Activated T-cell treated with anti-CD3 and anti-CD28 coated beads, Interleukin-2, amount 50 U/mL, for 24 hours (primary cell): ENCODE results near the gene NOXO1.

ENCODE experiments used
- DNase-seq: peaks from one replicate; pipeline ENCODE4 v3.0.0-alpha.2; 2020
- H3K27ac Mint-ChIP-seq: 2 replicates; pipeline ENCODE4 v1.8.0; 2020; ENCODE audit warnings: mild to moderate bottlenecking, mixed read lengths
- H3K27me3 Mint-ChIP-seq: 2 replicates; pipeline ENCODE4 v1.8.0; 2020; ENCODE audit warnings: mixed read lengths
- H3K36me3 Mint-ChIP-seq: 2 replicates; pipeline ENCODE4 v1.8.0; 2020; ENCODE audit warnings: low read depth, mixed read lengths
- H3K4me1 Mint-ChIP-seq: 2 replicates; pipeline ENCODE4 v1.8.0; 2020; ENCODE audit warnings: low read depth, mixed read lengths
- H3K4me3 Mint-ChIP-seq: 2 replicates; pipeline ENCODE4 v1.8.0; 2020; ENCODE audit warnings: mild to moderate bottlenecking, moderate library complexity, mixed read lengths
- H3K9me3 Mint-ChIP-seq: 2 replicates; pipeline ENCODE4 v1.8.0; 2020; ENCODE audit warnings: mixed read lengths

NOXO1 gene

DNA sequence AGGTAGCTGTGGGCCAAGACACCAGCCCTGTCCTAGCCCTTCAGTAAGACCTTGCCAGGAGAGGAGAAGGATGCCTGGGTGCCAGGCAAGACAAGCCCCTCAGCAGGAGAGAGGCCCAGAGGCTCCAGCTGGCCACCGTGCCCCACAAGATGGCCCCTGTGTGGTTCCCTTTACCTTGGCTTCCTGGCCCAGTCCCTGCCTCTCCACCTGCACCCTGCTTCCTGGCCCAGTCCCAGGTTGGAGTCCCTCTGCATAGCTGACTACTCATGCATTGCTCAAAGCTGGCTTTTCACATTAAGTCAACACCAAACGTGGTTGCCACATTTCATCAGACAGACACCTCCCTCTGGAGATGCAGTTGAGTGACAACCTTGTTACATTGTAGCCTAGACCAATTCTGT is 12.5 kb upstream of the NOXO1 start:
- Mint-ChIP-seq H3K27me3 (peaks cover 21% of the 10 kb centered on the region), H3K4me1 (peaks cover 37% of the 10 kb centered on the region), H3K27ac (peak overlapping the region; percentile 51), H3K9me3 (peaks cover 2% of the 10 kb centered on the region), H3K4me3 (no peak overlapping the region), H3K36me3 (peaks cover 34% of the 10 kb centered on the region)
- DNase-seq, result no peak

DNA sequence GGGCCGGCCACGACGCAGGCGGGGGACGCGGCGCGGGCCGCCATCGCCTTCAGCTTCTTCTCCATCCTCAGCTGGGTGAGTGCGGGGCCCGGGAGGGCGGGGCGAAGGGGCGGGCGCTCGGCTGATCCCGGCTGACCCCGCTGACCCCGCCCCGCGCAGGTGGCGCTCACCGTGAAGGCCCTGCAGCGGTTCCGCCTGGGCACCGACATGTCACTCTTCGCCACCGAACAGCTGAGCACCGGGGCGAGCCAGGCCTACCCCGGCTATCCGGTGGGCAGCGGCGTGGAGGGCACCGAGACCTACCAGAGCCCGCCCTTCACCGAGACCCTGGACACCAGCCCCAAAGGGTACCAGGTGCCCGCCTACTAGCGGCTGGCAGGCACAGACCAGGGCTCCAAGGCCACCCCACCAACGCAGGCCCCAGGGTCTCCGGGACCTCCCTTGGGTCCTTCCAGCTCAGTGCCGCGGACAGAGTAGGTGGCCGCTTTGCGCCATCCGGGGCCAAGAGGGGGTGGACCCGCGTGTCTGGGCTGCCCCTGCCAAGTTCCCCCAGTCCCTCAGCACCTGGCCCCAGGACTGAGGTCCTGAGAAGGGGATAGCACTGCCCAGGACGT is 11.5 kb upstream of the NOXO1 start:
- DNase-seq, result no peak
- no peak overlapping the region for H3K4me3 Mint-ChIP-seq
- H3K4me1 Mint-ChIP-seq, result peaks cover 36% of the 10 kb centered on the region
- peaks cover 25% of the 10 kb centered on the region for H3K36me3 Mint-ChIP-seq
- H3K27ac Mint-ChIP-seq, result no peak overlapping the region
- H3K27me3 Mint-ChIP-seq, result peaks cover 28% of the 10 kb centered on the region
- H3K9me3 Mint-ChIP-seq, result peaks cover 2% of the 10 kb centered on the region

DNA sequence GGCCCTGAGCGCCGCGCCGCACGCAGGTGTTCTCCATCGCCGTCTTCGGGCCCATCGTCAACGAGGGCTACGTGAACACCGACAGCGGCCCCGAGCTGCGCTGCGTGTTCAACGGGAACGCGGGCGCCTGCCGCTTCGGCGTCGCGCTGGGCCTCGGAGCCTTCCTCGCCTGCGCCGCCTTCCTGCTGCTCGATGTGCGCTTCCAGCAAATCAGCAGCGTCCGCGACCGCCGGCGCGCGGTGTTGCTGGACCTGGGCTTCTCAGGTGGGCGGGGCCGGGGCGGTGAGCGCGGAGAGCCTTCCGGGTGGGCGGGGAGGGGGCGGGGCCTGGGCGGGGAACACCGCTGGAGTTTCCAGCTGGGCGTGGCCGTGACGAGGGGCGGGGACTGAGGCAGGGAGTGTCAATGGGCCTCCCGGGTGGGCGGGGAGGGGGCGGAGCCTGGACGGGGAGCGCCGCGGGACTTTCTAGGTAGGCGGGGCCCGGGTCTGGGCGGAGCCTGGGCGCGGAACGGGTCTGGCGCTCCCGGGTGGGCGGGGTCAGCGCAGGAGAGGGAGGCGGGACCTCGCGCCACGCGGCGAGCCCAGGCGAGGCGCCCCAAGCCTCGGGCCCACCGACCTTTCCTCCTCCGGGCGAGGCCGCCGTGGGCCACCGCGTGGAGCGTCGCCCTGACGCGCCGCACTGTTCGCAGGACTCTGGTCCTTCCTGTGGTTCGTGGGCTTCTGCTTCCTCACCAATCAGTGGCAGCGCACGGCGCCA is 10.9 kb upstream of the NOXO1 start:
- Mint-ChIP-seq H3K4me3 (peak overlapping the region; percentile 33), H3K9me3 (peaks cover 2% of the 10 kb centered on the region), H3K27ac (peak overlapping the region; percentile 22), H3K4me1 (peaks cover 33% of the 10 kb centered on the region), H3K27me3 (peaks cover 29% of the 10 kb centered on the region), H3K36me3 (peaks cover 18% of the 10 kb centered on the region)
- DNase-seq, result peak; percentile 98

DNA sequence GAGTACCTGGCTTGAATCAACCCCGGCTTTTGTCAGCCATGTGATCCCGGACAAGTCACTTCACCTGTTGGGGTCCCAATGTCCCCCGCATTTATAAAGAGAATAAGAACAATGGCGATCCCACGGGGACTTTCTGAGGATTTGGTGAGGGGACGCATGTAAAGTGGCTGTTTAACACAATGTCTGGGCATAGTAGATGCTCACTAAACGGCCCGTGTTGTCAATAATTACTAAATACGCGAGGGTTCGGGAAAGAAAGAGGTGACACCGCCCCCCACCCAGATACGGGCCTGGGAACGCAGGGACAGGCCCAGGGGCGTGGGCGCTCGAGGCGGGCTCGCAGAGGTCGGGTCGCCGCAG is 10.3 kb upstream of the NOXO1 start:
- peaks cover 18% of the 10 kb centered on the region for H3K36me3 Mint-ChIP-seq
- peaks cover 29% of the 10 kb centered on the region for H3K27me3 Mint-ChIP-seq
- peaks cover 30% of the 10 kb centered on the region for H3K4me1 Mint-ChIP-seq
- peak overlapping the region; percentile 76 for H3K27ac Mint-ChIP-seq
- no peak for DNase-seq
- peak overlapping the region; percentile 63 for H3K4me3 Mint-ChIP-seq
- peaks cover 2% of the 10 kb centered on the region for H3K9me3 Mint-ChIP-seq

DNA sequence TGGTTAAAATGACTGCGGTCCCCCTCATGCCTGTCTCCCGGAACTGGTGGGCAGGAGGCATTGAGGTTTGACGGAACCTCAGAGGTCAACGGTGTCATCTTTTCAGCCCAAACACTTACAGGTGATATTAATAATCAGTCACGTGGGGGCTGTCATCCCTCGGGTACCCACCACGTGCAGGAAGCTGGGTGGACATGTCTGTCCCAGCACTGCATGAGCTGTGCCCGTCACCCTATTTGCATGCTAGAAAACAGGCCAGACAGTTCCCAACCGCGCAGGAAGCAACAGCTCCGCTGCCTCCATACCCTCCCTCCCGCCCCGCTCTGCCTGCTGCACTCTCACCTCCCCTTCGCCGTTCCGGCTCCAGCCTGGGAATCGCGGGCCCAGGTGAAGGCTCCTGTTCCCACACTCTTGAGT is 9.9 kb upstream of the NOXO1 start:
- Mint-ChIP-seq H3K4me1 (peaks cover 27% of the 10 kb centered on the region), H3K9me3 (peaks cover 2% of the 10 kb centered on the region), H3K27me3 (peaks cover 29% of the 10 kb centered on the region), H3K27ac (peak overlapping the region; percentile 76), H3K4me3 (peak overlapping the region; percentile 63), H3K36me3 (peaks cover 18% of the 10 kb centered on the region)
- peak; percentile 65 for DNase-seq

DNA sequence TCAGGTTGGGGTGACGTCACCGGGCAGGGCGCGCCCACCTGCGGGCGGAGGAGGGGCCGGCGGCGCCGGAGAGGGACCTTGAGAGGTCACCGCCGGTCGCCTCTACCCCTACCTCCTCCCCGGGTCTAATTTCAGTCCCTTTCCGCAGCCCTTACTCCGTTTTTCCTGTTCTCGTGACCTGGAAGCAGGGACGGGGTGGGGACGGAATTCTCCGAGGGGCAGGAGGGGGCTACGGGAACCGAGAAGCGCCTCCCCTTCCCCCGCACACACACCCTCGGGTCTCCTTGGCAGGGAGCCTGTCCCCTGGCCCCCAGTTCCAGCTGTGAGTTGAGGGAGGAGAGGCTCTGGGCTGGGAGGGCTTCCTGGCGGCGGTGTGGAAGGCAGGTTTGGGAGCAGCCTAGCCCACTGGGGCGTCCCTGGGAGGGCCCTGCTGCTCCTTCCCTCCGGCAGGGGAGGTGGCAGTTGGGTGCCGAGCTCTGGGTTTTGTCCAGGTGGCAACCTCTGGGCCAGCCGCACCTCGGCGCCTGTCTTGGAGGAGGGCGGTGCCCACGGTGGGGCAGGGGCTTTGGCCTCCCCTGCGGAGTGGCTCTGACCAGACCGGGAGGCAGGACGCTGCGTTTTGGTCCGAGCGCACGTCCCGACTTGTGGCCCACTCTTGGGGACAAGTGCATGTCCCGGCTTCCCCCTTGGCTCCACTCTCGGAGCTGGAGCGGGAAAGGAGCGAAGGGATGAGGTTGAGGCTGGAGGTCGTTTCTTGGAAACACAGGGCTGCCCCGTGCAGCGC is 9.3 kb upstream of the NOXO1 start:
- Mint-ChIP-seq H3K4me1 (peaks cover 27% of the 10 kb centered on the region), H3K27me3 (peaks cover 29% of the 10 kb centered on the region), H3K27ac (peak overlapping the region; percentile 76), H3K4me3 (peak overlapping the region; percentile 63), H3K9me3 (peaks cover 2% of the 10 kb centered on the region), H3K36me3 (peaks cover 21% of the 10 kb centered on the region)
- peak; percentile 57 for DNase-seq

DNA sequence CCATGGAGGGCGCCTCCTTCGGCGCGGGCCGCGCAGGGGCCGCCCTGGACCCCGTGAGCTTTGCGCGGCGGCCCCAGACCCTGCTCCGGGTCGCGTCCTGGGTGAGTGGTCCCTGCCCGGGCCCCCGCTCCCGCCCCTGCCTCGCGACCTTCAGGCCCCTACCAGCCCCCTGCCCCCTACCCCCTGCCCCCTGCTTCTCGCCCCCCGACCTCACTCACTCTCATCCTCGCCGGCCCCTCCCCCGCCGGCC is 8.8 kb upstream of the NOXO1 start:
- Mint-ChIP-seq H3K36me3 (peaks cover 21% of the 10 kb centered on the region), H3K27me3 (peaks cover 29% of the 10 kb centered on the region), H3K4me1 (peaks cover 33% of the 10 kb centered on the region), H3K27ac (no peak overlapping the region), H3K9me3 (peaks cover 2% of the 10 kb centered on the region), H3K4me3 (no peak overlapping the region)
- no peak for DNase-seq

DNA sequence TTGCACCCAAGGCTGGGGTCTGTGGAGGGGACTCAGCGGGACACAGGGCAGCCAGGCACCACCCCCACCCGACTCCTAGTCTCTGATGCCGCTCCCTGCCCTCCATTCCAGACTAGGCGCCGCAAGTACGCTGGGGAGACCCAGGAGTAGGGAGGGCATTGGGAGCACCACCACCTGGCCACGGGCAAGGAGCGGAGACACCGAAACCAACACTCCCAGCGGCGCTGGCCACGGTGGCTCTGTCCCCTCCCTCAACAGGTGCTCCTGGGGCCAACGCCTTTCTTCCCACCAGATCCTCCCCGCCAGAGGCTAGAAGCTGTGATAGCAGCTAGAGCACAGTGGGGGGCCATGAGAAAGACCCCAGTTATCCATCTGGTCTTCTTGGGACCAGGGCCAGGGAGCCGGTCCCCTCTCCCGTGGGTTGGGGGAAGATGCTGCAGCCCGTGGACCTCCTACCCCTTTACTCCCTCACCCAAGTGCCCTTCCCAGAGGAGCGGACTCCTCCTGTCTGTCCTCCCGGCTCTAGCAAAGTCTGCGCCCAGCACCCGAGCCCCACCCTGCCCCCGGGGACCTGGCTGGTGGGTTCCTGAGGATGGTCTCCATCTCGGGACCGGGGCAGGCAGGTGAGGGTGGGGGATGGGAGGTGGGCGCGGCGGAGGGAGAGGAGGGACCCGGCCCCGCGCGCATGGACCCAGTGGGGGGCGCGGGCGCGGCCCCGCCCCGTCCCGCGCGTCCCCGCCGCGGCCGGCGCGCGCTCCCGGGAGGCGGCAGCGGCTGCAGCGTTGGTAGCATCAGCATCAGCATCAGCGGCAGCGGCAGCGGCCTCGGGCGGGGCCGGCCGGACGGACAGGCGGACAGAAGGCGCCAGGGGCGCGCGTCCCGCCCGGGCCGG is 8.2 kb upstream of the NOXO1 start, which contains the start of gene SYNGR3:
TSS of gene SYNGR3 (plus strand) at position 762 of the 892 bp plus-strand sequence. CDS start 133 bp downstream, outside the sequence.
- peaks cover 25% of the 10 kb centered on the region for H3K36me3 Mint-ChIP-seq
- peak within 1 kb of the TSS; percentile 63 for H3K4me3 Mint-ChIP-seq
- H3K9me3 Mint-ChIP-seq, result peaks cover 2% of the 10 kb centered on the region
- no peak for DNase-seq
- peaks cover 29% of the 10 kb centered on the region for H3K27me3 Mint-ChIP-seq
- peaks cover 38% of the 10 kb centered on the region for H3K4me1 Mint-ChIP-seq
- H3K27ac Mint-ChIP-seq, result peak within 1 kb of the TSS; percentile 53

DNA sequence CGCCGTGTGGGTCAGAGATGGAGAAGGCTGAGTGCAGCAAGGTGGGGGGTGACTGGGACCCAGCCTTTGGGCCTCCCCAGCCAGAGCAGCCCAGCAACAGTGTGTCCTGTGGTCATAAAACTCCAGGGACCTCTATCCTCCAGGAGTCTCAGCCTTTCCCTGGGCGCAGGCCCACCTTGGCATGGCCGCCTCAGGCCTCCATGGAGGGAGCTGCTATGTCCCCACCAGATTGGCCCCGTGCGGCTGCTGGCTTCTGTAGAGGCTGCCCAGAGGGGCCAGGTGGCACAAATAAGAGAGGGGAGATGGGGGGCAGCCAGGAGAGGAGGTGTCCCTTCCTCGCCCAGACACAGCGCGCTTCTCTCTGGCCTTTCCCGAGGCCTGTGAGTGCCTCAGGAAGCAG is 5.9 kb upstream of the NOXO1 start:
- H3K36me3 Mint-ChIP-seq, result peaks cover 26% of the 10 kb centered on the region
- H3K27ac Mint-ChIP-seq, result no peak overlapping the region
- peaks cover 40% of the 10 kb centered on the region for H3K27me3 Mint-ChIP-seq
- peaks cover 32% of the 10 kb centered on the region for H3K4me1 Mint-ChIP-seq
- H3K9me3 Mint-ChIP-seq, result no peaks in the 10 kb centered on the region
- no peak overlapping the region for H3K4me3 Mint-ChIP-seq
- DNase-seq, result no peak

DNA sequence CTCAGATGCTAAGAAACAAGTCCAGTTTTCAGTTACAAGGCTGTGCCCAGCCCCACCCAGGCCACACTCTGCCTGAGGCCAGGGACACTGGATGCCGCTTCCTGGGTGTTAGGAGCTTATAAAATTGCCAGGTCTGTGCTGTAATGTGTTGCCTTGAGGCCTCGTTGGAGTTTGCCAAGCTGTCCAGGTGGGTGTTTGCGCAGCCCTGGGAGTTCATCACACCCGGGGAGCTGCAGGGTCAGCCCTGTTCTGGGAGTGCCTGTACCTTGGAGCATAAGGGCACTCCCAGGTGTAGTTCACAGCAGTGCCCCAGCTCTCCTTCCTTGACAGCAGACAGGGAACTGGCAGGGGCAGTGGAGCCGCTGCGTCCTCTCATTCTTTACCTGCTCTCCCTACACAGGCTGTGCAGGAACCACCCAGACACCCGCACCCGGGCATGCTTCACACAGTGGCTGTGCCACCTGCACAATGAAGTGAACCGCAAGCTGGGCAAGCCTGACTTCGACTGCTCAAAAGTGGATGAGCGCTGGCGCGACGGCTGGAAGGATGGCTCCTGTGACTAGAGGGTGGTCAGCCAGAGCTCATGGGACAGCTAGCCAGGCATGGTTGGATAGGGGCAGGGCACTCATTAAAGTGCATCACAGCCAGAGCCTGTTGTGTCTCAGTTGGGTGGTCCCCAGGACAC is 4.3 kb upstream of the NOXO1 start:
- Mint-ChIP-seq H3K27me3 (peaks cover 47% of the 10 kb centered on the region), H3K4me1 (peaks cover 23% of the 10 kb centered on the region), H3K27ac (peak overlapping the region; percentile 68), H3K9me3 (no peaks in the 10 kb centered on the region), H3K4me3 (peak overlapping the region; percentile 88), H3K36me3 (peaks cover 26% of the 10 kb centered on the region)
- DNase-seq, result no peak

DNA sequence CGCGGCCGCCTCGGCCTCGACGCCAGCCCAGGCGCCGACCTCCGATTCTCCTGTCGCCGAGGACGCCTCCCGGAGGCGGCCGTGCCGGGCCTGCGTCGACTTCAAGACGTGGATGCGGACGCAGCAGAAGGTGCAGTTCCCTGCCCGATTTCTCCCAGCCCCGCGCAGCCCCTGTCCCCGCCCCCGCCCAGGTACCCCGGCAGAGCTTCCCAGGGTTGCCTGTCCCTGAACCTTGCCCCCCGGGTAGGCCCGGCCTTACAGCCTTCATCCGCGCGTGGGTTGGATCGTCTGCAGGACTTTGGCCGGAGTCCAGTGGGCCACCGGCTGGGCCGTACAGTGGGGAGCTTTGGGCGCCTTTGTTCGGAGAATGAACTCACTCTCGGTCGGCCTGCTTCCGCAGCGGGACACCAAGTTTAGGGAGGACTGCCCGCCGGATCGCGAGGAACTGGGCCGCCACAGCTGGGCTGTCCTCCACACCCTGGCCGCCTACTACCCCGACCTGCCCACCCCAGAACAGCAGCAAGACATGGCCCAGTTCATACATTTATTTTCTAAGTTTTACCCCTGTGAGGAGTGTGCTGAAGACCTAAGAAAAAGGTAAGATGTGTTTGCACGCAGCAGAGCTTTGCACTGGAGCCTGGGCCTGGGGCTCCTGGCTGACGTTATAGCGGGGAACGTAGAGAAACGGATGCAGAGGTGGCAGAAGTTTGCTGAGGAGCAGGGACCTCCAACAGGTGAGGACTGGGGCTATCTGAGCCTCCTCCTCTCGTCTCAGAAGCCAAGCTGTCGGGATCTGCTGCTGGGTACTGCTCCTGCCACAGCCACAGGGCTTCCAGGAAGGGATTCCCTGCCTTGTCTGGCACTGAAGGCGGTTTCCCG is 3.3 kb upstream of the NOXO1 start:
- peak overlapping the region; percentile 68 for H3K27ac Mint-ChIP-seq

DNA sequence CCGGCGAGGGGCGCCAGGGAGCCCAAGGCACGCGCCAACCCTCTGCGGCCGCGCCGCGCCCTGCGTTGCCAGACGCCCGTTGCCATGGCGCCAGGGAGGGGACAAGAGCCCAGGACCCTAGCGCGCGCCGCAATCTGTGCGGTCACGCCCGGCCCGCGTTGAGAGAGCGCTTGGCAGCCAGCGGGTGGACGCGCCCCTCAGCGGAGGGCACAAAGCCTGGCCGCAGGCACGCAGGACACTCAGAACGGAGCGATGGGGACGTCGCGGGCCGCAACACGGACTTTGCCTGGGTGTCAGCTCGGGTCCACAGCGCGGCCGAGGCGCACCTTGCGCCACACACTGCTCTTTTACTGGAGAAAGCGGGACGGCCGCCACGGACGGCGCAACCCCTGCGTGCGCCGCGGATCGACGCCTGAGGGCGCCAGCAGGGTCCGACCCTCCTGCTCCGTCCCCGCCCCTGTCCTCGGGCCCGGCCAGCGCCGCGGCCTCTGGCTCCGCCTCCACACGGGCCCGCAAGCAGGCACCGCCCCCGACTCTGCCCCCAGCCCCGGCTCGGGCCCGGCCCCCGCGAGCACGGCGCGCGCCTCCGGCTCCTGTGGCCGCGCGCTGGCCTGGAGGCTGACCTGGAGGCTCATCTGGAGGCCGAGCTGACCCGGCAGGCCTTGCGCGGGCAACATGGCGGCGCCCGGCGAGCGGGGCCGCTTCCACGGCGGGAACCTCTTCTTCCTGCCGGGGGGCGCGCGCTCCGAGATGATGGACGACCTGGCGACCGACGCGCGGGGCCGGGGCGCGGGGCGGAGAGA is 2.5 kb upstream of the NOXO1 start, which contains the start of gene GFER:
TSS of gene GFER (plus strand) at position 650 of the 803 bp plus-strand sequence. CDS start at position 676, 26 bp downstream.
- Mint-ChIP-seq H3K4me1 (peaks cover 20% of the 10 kb centered on the region), H3K27me3 (peaks cover 47% of the 10 kb centered on the region), H3K27ac (peak within 1 kb of the TSS; percentile 68), H3K36me3 (peaks cover 28% of the 10 kb centered on the region), H3K9me3 (no peaks in the 10 kb centered on the region), H3K4me3 (peak within 1 kb of the TSS; percentile 88)
- peak; percentile 85 for DNase-seq

More for the DNA sequence above, 3.3 kb upstream of the NOXO1 start:
- Mint-ChIP-seq H3K9me3 (no peaks in the 10 kb centered on the region), H3K4me1 (peaks cover 20% of the 10 kb centered on the region), H3K36me3 (peaks cover 26% of the 10 kb centered on the region), H3K4me3 (peak overlapping the region; percentile 88), H3K27me3 (peaks cover 52% of the 10 kb centered on the region)
- DNase-seq, result no peak
